Activated naive CD8-positive, alpha-beta T cell treated with anti-CD3 and anti-CD28 coated beads, Interleukin-2, amount 50 U/mL, for 16 hours (primary cell): ENCODE results near the gene BLID.

Experiments used
- DNase-seq: peaks from one replicate; pipeline ENCODE4 v3.0.0-alpha.2; 2020; ENCODE audit warnings: low read depth, low spot score

The BLID gene

GRCh38 chr11:122115524-122116379 lies at the start of gene BLID:
TSS of gene BLID (minus strand) at chr11:122116215. CDS start at chr11:122115922, 293 bp downstream.
- DNase-seq, result no peak

GRCh38 chr11:122163053-122163819 lies 47.2 kb upstream of the BLID start:
- DNase-seq, result no peak

GRCh38 chr11:122162095-122162494 lies 46.1 kb upstream of the BLID start:
- no peak for DNase-seq

- DNase-seq, result no peak
Observed at GRCh38 chr11:122160841-122161590, 45.0 kb upstream of the BLID start.

GRCh38 chr11:122159861-122160260 lies 43.8 kb upstream of the BLID start:
- no peak for DNase-seq

GRCh38 chr11:122159173-122159721 lies 43.2 kb upstream of the BLID start:
- DNase-seq, result no peak

- no peak for DNase-seq
Observed at GRCh38 chr11:122158171-122158570, 42.2 kb upstream of the BLID start.

- DNase-seq, result no peak
Observed at GRCh38 chr11:122157653-122158161, 41.7 kb upstream of the BLID start.

- no peak for DNase-seq
Observed at GRCh38 chr11:122156940-122157382, 40.9 kb upstream of the BLID start.

GRCh38 chr11:122155765-122156527 lies 39.9 kb upstream of the BLID start:
- no peak for DNase-seq

- no peak for DNase-seq
Observed at GRCh38 chr11:122154994-122155393, 39.0 kb upstream of the BLID start.

GRCh38 chr11:122154227-122154626 lies 38.2 kb upstream of the BLID start:
- DNase-seq, result no peak

- no peak for DNase-seq
Observed at GRCh38 chr11:122153746-122154145, 37.7 kb upstream of the BLID start.

GRCh38 chr11:122150216-122151124 lies 34.5 kb upstream of the BLID start:
- DNase-seq, result no peak

GRCh38 chr11:122149202-122149601 lies 33.2 kb upstream of the BLID start:
- DNase-seq, result no peak

- no peak for DNase-seq
Observed at GRCh38 chr11:122146475-122146874, 30.5 kb upstream of the BLID start.

- no peak for DNase-seq
Observed at GRCh38 chr11:122145715-122146274, 29.8 kb upstream of the BLID start.

GRCh38 chr11:122144752-122145151 lies 28.7 kb upstream of the BLID start:
- no peak for DNase-seq

GRCh38 chr11:122141725-122142124 lies 25.7 kb upstream of the BLID start:
- no peak for DNase-seq
